ENCODE results near the gene HOXC4. TPM values are rescaled to one million over a fixed set of nuclear protein-coding genes. Genes with fewer than 3 reads are reported as not detected.

HOXC4 gene
- total and polyA plus RNA-seq, 2 of the 8 experiments (the other 6 are each of a cell fraction or from before 2014, with no cell fraction given) = not detected

DNA sequence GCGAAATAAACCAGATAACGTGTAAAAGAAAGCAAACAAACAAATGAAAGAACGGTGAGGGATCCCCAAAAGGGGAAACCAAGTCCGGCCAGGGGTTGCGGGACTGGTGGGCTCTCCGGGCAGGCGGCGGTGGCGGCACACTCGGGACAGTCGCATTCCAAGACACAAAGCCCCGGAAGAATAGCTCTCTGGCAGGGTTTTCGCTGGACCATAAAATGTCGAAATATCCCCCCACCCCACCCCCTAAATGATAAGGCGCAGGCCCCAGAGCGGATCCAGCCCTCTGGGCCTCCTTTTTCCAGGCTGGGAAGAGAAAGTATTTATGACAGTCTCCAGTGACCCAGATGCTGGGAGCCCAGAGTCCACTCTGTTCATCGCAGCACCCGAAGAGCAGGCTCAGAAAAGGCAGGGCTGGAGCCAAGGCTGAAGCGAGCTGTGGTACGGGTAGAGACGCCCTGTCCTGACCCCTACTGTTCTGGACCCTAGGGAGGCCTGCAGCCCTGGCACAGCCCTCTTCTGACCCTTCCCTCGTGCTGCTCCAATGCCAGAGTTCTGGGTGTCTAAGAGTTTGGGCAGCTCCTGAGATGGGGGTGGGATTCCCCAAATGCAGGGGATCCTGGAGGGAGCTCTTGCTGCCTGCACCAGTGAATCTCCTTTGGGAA, 46.9 kb upstream of the HOXC4 start:
- Histone ChIP-seq H2AFZ (ENCODE audit: low read length) (no peak overlapping the region), H2BK5ac (ENCODE audit: low read depth, low read length) (no peak overlapping the region), H3K27ac (ENCODE audit: low read depth, low read length) (no peak overlapping the region), H3K9me3 (ENCODE audit: insufficient read depth in 2 of 2, low read depth in 1 of 2, low read length in 1 of 2) (no peaks in the 10 kb centered on the region), H3K4me3 (ENCODE audit: extremely low read depth in 1 of 4, insufficient read depth in 2 of 4, low read depth in 3 of 4, low read length in 4 of 4) (no peak overlapping the region), H2BK12ac (ENCODE audit: low read depth, low read length) (no peak overlapping the region), H3K9ac (replicated peaks in 1 of 4; ENCODE audit: extremely low read depth in 1 of 4, low read depth in 3 of 4, low read length in 3 of 4) (no peak overlapping the region), H3K23ac (ENCODE audit: insufficient read length) (no peak overlapping the region), H3K36me3 (ENCODE audit: control insufficient read depth in 2 of 4, insufficient read depth in 4 of 4, low read length in 3 of 4) (peaks cover 0 to 2% (median 0%) of the 10 kb centered on the region in 4 experiments; a peak in 1 of 8 replicates), H3K27me3 (replicated peaks in 1 of 4; ENCODE audit: control insufficient read depth in 3 of 4, extremely low read depth in 1 of 4, insufficient read depth in 3 of 4, low read length in 3 of 4) (peaks cover 97 to 100% (median 100%) of the 10 kb centered on the region in 4 experiments), H2BK15ac (ENCODE audit: low read length) (no peak overlapping the region), H3K23me2 (ENCODE audit: low read depth, low read length) (no peaks in the 10 kb centered on the region), H3K4ac (replicated peaks; ENCODE audit: insufficient read length, low read depth, low read length) (no peak overlapping the region), H4K8ac (ENCODE audit: extremely low read depth, insufficient read depth, low read length) (no peak overlapping the region), H2BK20ac (ENCODE audit: low read length) (no peak overlapping the region), H3K4me2 (ENCODE audit: insufficient read depth in 1 of 2, low read depth in 2 of 2, low read length in 2 of 2) (no peak overlapping the region), H4K91ac (replicated peaks; ENCODE audit: insufficient read length, low read length) (no peak overlapping the region), H3K4me1 (replicated peaks in 1 of 4; ENCODE audit: control insufficient read depth in 3 of 4, insufficient read depth in 4 of 4, low read length in 3 of 4) (peaks cover 0 to 4% (median 0%) of the 10 kb centered on the region in 4 experiments; a peak in 2 of 7 replicates), H3K14ac (ENCODE audit: insufficient read length) (no peak overlapping the region), H3K18ac (ENCODE audit: extremely low read depth, low read length) (no peak overlapping the region), H3K56ac (replicated peaks; ENCODE audit: insufficient read length, low read depth, low read length) (no peak overlapping the region), H4K5ac (ENCODE audit: insufficient read length, low read depth, low read length) (no peak overlapping the region), H4K20me1 (replicated peaks in 1 of 2; ENCODE audit: control insufficient read depth in 1 of 2, insufficient read depth in 2 of 2, low read length in 2 of 2) (peaks cover 0 to 37% of the 10 kb centered on the region in 2 experiments), H3K79me1 (ENCODE audit: low read depth, low read length) (no peaks in the 10 kb centered on the region), H2BK120ac (replicated peaks; ENCODE audit: low read depth, low read length) (no peak overlapping the region), H3K79me2 (ENCODE audit: control insufficient read depth in 1 of 2, insufficient read depth in 2 of 2, low read length in 2 of 2) (no peaks in the 10 kb centered on the region), H2AK5ac (ENCODE audit: low read depth, low read length) (no peak overlapping the region)
- CTCF ChIA-PET (ENCODE audit: partially characterized antibody) = interaction anchor here (0.6 to 11.3 kb wide), 20 partner anchors 10 to 1395 kb away, joined by 3 to 172 read pairs (median 10); partner anchors contain the start of genes HOXC10, HOXC5, HOXC6 and SMUG1
- POLR2A ChIA-PET (ENCODE audit: partially characterized antibody) = interaction anchor here (0.6 to 1.4 kb wide), 6 partner anchors 10 to 1822 kb away, joined by 3 read pairs; no protein-coding TSS in a partner anchor
- DNase-seq (ENCODE audit: low read depth in 1 of 2, low spot score in 2 of 2) = no peak
- TF ChIP-seq TAF7 (optimal IDR thresholded peaks at IDR 0.05; ENCODE audit: borderline replicate concordance, low read depth, low read length) (no peak), RBBP5 (IDR thresholded peaks at IDR 0.05; ENCODE audit: borderline replicate concordance, low read depth, low read length) (no peak), BRCA1 (IDR thresholded peaks at IDR 0.05; ENCODE audit: low read depth, low read length) (no peak), SIRT6 (IDR thresholded peaks at IDR 0.05; ENCODE audit: low read length) (no peak), TCF12 (IDR thresholded peaks at IDR 0.05; ENCODE audit: low read depth, low read length) (no peak)
- WGBS, 2 experiments (ENCODE audit: extremely low coverage in 1 of 2, insufficient coverage in 1 of 2, insufficient read length in 1 of 2, insufficient replicate concordance in 2 of 2, low coverage in 1 of 2, low lambda C conversion rate in 2 of 2, missing lambda C conversion rate in 1 of 2) = 37% methylated on average over 22 of the region's 22 CpGs; no CpG with 5 or more reads in 1 of the 2 experiments
- FAIRE-seq = no peak

All from H1 (cell line).